WTC11 (cell line): ENCODE measurements around the gene FBXL13. TPM values are rescaled to one million over a fixed set of nuclear protein-coding genes. Genes with fewer than 3 reads are reported as not detected.
"Not testable (repeated sequence)": the region's sequence is repeated elsewhere in the genome, so short reads cannot be mapped to it uniquely, and the experiment has no call there.

ENCODE experiments used
- ATAC-seq: fragments of 200-7000 bp; cut with Tn5 transposase; 2 replicates; pipeline ENCODE4 v1.10.0; 2021; ENCODE audit warnings: mild to moderate bottlenecking, moderate library complexity
- CTCF ChIA-PET: fragments of 300-600 bp; sonication (Branson Sonifier 250); formaldehyde crosslinking; loops from one replicate; lab custom pipeline; 2021; ENCODE audit warnings: antibody characterized with exemption; lab: Charles Lee
- POLR2A ChIA-PET: fragments of 350-600 bp; sonication (Branson Sonifier 250); formaldehyde crosslinking; loops from one replicate; lab custom pipeline; 2021; ENCODE audit warnings: antibody characterized with exemption; lab: Charles Lee
- DNase-seq: peaks from one replicate; pipeline ENCODE4 v3.0.0; 2021; ENCODE audit warnings: low spot score
- H3K27ac Mint-ChIP-seq: 2 replicates; pipeline ENCODE4 v1.8.0; 2021; ENCODE audit warnings: mixed read lengths
- H3K27me3 Mint-ChIP-seq: 2 replicates; pipeline ENCODE4 v1.8.0; 2021; ENCODE audit warnings: low read depth, mild to moderate bottlenecking, moderate library complexity, mixed read lengths
- H3K36me3 Mint-ChIP-seq: 2 replicates; pipeline ENCODE4 v1.8.0; 2021; ENCODE audit warnings: mixed read lengths
- H3K4me1 Mint-ChIP-seq: 2 replicates; pipeline ENCODE4 v1.8.0; 2022; ENCODE audit warnings: mixed read lengths
- H3K4me3 Mint-ChIP-seq: 2 replicates; pipeline ENCODE4 v1.8.0; 2021; ENCODE audit warnings: mild to moderate bottlenecking, moderate library complexity, mixed read lengths
- H3K9me3 Mint-ChIP-seq: 2 replicates; pipeline ENCODE4 v1.8.0; 2021; ENCODE audit warnings: mixed read lengths
- CBFB ChIP-seq: sonication (generic); formaldehyde crosslinking; IDR thresholded peaks from 2 replicates; pipeline ENCODE4 v1.8.1; 2022; ENCODE audit warnings: mild to moderate bottlenecking, low read depth, missing genetic modification reagents
- FOXK1 ChIP-seq: sonication (generic); formaldehyde crosslinking; IDR thresholded peaks from 2 replicates; pipeline ENCODE4 v1.8.0; 2022; ENCODE audit warnings: mild to moderate bottlenecking, moderate library complexity, missing genetic modification reagents
- SMAD3 ChIP-seq: sonication (generic); formaldehyde crosslinking; IDR thresholded peaks from 2 replicates; pipeline ENCODE4 v1.8.0; 2022; ENCODE audit warnings: missing genetic modification reagents, mild to moderate bottlenecking, borderline replicate concordance
- total RNA-seq: library from RNA; stranded (reverse); gene quantifications from 3 replicates; pipeline ENCODE4 v1.2.3, GENCODE V29; 2021
- TF ChIP-seq, protein P1 (sequence below): sonication (generic); formaldehyde crosslinking; IDR thresholded peaks from 2 replicates; pipeline ENCODE4 v1.8.1; 2022; ENCODE audit warnings: low read depth, mild to moderate bottlenecking, moderate library complexity, missing genetic modification reagents, borderline replicate concordance
- TF ChIP-seq, protein P2 (sequence below): sonication (generic); formaldehyde crosslinking; IDR thresholded peaks from 2 replicates; pipeline ENCODE4 v1.8.0; 2022; ENCODE audit warnings: mild to moderate bottlenecking, missing genetic modification reagents
- TF ChIP-seq, protein P3 (sequence below): fragments of 200-600 bp; IDR thresholded peaks from 2 replicates; pipeline ENCODE4 v1.8.0; 2022; ENCODE audit warnings: antibody characterized with exemption
- TF ChIP-seq, protein P4 (sequence below): sonication (generic); formaldehyde crosslinking; IDR thresholded peaks from 2 replicates; pipeline ENCODE4 v1.8.1; 2023; ENCODE audit warnings: mild to moderate bottlenecking, moderate library complexity, missing genetic modification reagents
- TF ChIP-seq, protein P5 (sequence below): sonication (generic); formaldehyde crosslinking; conservative IDR thresholded peaks from 2 replicates; pipeline ENCODE4 v1.8.1; 2023; ENCODE audit warnings: mild to moderate bottlenecking, low read depth, missing genetic modification reagents, moderate library complexity
- TF ChIP-seq, protein P6 (sequence below): sonication (generic); formaldehyde crosslinking; IDR thresholded peaks from 2 replicates; pipeline ENCODE4 v1.8.1; 2023; ENCODE audit warnings: mild to moderate bottlenecking, missing genetic modification reagents, moderate library complexity

FBXL13 gene
- total RNA-seq, 1 experiment from 2014 or later: 1.7 TPM

DNA sequence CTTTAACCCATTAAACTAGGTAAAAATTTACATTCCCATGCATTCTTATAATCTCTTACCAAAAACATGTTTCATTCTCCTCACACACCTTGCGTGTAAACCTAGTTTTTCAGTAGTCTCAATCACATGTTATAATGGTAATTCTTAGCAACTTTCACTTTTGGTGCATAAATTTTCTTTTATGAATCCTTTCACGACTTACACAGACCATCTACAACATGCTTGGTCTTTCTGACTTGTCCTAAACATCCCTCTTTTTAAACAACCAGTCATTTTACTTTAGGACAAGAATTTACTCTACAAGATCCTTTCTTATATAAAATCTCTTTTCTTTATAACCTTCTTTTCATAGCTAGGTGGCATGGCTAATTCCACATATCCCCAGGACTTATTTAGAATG is 25.8 kb downstream of the FBXL13 start (continued):
- TF ChIP-seq, protein P1, sequence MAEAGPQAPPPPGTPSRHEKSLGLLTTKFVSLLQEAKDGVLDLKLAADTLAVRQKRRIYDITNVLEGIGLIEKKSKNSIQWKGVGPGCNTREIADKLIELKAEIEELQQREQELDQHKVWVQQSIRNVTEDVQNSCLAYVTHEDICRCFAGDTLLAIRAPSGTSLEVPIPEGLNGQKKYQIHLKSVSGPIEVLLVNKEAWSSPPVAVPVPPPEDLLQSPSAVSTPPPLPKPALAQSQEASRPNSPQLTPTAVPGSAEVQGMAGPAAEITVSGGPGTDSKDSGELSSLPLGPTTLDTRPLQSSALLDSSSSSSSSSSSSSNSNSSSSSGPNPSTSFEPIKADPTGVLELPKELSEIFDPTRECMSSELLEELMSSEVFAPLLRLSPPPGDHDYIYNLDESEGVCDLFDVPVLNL: no peak
- TF ChIP-seq, protein P2, sequence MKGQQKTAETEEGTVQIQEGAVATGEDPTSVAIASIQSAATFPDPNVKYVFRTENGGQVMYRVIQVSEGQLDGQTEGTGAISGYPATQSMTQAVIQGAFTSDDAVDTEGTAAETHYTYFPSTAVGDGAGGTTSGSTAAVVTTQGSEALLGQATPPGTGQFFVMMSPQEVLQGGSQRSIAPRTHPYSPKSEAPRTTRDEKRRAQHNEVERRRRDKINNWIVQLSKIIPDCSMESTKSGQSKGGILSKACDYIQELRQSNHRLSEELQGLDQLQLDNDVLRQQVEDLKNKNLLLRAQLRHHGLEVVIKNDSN (CRISPR knock-in tag): no peak
- TF ChIP-seq, protein P3, sequence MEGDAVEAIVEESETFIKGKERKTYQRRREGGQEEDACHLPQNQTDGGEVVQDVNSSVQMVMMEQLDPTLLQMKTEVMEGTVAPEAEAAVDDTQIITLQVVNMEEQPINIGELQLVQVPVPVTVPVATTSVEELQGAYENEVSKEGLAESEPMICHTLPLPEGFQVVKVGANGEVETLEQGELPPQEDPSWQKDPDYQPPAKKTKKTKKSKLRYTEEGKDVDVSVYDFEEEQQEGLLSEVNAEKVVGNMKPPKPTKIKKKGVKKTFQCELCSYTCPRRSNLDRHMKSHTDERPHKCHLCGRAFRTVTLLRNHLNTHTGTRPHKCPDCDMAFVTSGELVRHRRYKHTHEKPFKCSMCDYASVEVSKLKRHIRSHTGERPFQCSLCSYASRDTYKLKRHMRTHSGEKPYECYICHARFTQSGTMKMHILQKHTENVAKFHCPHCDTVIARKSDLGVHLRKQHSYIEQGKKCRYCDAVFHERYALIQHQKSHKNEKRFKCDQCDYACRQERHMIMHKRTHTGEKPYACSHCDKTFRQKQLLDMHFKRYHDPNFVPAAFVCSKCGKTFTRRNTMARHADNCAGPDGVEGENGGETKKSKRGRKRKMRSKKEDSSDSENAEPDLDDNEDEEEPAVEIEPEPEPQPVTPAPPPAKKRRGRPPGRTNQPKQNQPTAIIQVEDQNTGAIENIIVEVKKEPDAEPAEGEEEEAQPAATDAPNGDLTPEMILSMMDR: no peak
- TF ChIP-seq SMAD3 (CRISPR knock-in tag): no peak
- TF ChIP-seq, protein P4, sequence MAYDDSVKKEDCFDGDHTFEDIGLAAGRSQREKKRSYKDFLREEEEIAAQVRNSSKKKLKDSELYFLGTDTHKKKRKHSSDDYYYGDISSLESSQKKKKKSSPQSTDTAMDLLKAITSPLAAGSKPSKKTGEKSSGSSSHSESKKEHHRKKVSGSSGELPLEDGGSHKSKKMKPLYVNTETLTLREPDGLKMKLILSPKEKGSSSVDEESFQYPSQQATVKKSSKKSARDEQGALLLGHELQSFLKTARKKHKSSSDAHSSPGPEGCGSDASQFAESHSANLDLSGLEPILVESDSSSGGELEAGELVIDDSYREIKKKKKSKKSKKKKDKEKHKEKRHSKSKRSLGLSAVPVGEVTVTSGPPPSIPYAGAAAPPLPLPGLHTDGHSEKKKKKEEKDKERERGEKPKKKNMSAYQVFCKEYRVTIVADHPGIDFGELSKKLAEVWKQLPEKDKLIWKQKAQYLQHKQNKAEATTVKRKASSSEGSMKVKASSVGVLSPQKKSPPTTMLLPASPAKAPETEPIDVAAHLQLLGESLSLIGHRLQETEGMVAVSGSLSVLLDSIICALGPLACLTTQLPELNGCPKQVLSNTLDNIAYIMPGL: no peak
- TF ChIP-seq, protein P5, sequence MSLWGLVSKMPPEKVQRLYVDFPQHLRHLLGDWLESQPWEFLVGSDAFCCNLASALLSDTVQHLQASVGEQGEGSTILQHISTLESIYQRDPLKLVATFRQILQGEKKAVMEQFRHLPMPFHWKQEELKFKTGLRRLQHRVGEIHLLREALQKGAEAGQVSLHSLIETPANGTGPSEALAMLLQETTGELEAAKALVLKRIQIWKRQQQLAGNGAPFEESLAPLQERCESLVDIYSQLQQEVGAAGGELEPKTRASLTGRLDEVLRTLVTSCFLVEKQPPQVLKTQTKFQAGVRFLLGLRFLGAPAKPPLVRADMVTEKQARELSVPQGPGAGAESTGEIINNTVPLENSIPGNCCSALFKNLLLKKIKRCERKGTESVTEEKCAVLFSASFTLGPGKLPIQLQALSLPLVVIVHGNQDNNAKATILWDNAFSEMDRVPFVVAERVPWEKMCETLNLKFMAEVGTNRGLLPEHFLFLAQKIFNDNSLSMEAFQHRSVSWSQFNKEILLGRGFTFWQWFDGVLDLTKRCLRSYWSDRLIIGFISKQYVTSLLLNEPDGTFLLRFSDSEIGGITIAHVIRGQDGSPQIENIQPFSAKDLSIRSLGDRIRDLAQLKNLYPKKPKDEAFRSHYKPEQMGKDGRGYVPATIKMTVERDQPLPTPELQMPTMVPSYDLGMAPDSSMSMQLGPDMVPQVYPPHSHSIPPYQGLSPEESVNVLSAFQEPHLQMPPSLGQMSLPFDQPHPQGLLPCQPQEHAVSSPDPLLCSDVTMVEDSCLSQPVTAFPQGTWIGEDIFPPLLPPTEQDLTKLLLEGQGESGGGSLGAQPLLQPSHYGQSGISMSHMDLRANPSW (CRISPR knock-in tag): no peak
- TF ChIP-seq, protein P6, sequence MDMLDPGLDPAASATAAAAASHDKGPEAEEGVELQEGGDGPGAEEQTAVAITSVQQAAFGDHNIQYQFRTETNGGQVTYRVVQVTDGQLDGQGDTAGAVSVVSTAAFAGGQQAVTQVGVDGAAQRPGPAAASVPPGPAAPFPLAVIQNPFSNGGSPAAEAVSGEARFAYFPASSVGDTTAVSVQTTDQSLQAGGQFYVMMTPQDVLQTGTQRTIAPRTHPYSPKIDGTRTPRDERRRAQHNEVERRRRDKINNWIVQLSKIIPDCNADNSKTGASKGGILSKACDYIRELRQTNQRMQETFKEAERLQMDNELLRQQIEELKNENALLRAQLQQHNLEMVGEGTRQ (CRISPR knock-in tag): no peak
- no peak for TF ChIP-seq CBFB (CRISPR knock-in tag)

DNA sequence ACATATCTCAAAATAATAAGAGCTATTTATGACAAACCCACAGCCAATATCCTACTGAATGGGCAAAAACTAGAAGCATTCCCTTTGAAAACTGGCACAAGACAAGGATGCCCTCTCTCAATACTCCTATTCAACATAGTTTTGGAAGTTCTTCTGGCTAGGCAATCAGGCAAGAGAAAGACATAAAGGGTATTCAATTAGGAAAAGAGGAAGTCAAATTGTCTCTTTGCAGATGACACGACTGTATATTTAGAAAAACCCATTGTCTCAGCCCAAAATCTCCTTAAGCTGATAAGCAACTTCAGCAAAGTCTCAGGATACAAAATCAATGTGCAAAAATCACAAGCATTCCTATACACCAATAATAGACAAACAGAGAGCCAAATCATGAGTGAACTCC is 32.8 kb downstream of the FBXL13 start:
- CTCF ChIA-PET, H3K4me3 Mint-ChIP-seq: not testable (repeated sequence)

DNA sequence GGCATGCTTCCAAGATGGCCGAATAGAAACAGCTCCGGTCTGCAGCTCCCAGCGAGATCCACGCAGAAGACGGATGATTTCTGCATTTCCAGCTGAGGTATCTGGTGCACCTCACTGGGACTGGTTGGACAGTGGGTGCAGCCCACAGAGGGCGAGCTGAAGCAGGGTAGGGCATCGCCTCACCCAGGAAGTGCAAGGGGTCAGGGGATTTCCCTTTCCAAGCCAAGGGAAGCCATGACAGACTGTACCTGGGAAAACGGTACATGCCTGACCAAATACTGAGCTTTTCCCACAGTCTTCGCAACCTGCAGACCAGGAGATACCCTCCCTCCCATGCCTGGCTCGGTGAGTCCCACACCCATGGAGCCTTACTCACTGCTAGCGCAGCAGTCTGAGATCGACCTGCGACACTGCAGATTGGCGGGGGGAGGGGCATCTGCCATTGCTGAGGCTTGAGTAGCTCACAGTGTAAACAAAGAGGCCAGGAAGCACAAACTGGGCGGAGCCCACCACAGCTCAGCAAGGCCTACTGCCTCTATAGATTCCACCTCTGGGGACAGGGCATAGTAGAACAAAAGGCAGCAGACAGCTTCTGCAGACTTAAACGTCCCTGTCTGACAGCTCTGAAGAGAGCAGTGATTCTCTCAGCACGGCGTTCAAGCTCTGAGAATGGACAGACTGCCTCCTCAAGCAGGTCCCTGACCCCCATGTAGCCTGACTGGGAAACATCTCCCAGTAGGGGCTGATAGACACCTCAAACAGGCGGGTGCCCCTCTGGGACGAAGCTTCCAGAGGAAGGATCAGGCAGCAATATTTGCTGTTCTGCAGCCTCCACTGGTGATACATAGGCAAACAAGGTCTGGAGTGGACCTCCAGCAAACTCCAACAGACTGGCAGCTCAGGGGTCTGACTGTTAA is 36.5 kb downstream of the FBXL13 start:
- peak; percentile 71 for ATAC-seq
- DNase-seq: peak; percentile 72
- H3K27me3 Mint-ChIP-seq, H3K4me1 Mint-ChIP-seq, H3K4me3 Mint-ChIP-seq, POLR2A ChIA-PET, H3K27ac Mint-ChIP-seq: not testable (repeated sequence)
- Mint-ChIP-seq H3K9me3 (peaks cover 52% of the 10 kb centered on the region), H3K36me3 (peaks cover 34% of the 10 kb centered on the region)
- CTCF ChIA-PET: interaction anchor here (1.7 kb wide), 1 partner anchor 24 kb away, joined by 14 read pairs; no protein-coding TSS in a partner anchor
- TF ChIP-seq FOXK1 (CRISPR knock-in tag): peak; percentile 83

More for the DNA sequence above, 32.8 kb downstream of the FBXL13 start:
- H3K4me1 Mint-ChIP-seq, DNase-seq, ATAC-seq, H3K27me3 Mint-ChIP-seq, H3K27ac Mint-ChIP-seq, POLR2A ChIA-PET: not testable (repeated sequence)
- peaks cover 71% of the 10 kb centered on the region for H3K9me3 Mint-ChIP-seq
- H3K36me3 Mint-ChIP-seq: peaks cover 57% of the 10 kb centered on the region
